ENCODE results near the gene TRPC6.
"Not testable (repeated sequence)": the region's sequence is repeated elsewhere in the genome, so short reads cannot be mapped to it uniquely, and the experiment has no call there.

The TRPC6 gene

DNA sequence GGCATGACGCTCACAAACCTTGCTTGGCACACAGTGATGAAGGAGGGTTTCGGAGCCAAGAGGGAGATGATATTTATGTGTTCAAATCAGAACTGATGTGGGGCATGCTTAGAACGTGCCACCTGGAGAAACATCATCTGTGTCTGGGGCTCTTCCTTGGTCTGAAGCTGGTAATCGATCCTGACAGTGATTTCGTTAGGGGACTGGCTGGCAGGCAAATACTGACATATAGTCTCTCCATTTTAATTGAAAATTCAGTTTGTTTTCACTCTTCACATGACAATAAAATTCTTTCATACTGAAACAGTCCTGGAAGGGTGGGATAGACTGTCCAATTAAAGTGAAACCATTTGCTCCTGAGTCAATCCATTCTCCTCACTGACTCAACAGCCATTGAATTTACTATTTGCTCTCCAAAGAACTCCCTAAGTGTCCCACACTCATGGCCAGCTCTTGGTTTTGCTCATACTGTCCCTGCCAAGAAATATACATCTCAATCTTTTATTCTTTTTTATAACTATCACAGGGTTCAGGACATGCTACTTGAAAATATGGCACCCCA, 134.8 kb downstream of the TRPC6 start:
- no peak for DNase-seq (ENCODE audit: low read depth)

DNA sequence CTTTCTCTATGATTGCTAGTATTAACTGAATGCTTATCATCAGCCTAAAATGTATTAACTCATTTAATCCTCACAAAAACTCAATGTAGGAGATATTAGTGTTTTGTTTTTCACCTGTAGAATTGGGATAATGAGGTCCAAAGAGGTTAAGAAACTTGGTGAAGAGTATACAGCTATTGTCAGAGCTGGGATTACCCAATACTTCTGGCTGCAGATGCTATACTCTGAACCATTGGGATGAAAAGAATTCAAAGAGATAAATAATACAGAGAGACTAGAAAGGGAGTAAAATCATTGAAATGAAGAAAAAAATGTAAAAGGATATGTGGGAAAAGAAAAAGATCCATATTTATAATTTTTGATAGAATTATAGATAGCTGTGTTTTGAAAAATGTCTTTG, 137.1 kb downstream of the TRPC6 start:
- DNase-seq (ENCODE audit: low read depth) = no peak

DNA sequence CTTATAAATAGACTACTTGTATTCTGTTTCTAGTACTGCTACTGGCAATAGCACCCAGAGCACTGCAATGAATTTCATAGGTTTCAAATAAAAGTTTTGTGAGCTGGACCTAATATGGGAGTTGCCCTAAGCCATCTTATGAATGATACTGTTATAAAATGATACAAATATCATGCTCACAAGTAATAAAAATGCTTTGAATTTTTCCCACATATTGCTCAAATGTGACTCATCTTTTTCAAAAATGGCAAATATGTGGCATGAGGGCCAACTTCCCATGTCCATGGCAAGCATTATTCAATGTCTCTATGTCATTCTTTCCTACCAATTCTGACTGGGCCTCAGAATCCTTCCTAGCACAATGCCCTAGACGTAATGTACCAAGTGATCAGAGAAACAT, 137.6 kb downstream of the TRPC6 start:
- DNase-seq (ENCODE audit: low read depth) = peak; percentile 62

DNA sequence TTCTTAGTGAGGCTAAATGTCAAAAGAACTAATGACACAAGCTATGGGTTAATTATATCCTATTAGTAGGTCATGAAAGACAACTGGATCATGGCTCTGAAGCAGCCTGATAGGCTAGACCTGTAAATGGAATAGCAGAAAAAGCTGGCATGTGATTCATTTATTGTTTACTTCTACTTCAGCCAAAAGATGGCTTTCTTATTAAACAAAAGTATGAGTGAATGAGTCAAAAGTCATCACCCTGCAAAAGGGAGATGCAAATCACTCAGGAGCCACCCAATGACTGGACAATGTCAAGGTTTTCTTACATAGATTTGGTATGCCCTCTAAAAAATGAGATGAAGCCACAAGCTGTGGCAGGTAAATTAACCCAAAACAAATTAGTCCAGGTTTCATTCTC, 138.0 kb downstream of the TRPC6 start:
- no peak for DNase-seq (ENCODE audit: low read depth)

DNA sequence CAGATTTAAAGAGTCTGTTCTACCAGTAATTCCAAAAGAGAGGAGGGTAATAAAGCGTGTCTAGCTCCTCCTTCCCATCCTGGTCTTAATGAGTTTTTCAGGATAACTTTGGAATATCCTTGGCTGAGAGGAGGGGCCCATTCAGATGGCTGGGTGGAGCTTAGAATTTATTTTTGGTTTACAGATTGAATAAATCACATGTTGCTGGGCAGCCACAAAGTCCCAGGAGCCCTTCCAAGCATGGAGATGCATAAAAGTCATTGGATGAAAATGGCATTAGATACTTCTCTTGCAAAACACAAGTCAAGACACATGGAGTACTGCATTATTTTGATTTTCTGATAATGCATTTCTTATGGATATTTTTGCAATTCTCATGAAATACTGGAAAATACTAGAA, 139.0 kb downstream of the TRPC6 start:
- no peak for DNase-seq (ENCODE audit: low read depth)

DNA sequence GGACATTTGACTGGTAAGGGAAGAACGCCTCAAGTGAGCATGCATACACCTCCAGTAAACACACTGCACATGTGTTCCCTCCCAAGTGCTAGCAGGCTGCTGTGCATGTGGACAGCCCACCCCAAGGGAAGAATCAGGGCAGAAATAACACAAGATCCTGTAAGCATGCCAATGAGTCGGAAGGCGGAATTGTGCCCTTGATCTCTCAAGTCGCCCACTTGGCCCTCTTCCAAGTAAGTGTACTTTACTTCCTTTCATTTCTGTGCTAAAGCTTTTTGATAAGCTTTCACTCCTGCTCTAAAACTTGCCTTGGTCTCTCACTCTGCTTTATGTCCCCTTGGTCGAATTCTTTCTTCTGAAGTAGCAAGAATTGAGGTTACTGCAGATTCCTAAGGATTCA, 139.6 kb downstream of the TRPC6 start:
- DNase-seq (ENCODE audit: low read depth) = no peak

DNA sequence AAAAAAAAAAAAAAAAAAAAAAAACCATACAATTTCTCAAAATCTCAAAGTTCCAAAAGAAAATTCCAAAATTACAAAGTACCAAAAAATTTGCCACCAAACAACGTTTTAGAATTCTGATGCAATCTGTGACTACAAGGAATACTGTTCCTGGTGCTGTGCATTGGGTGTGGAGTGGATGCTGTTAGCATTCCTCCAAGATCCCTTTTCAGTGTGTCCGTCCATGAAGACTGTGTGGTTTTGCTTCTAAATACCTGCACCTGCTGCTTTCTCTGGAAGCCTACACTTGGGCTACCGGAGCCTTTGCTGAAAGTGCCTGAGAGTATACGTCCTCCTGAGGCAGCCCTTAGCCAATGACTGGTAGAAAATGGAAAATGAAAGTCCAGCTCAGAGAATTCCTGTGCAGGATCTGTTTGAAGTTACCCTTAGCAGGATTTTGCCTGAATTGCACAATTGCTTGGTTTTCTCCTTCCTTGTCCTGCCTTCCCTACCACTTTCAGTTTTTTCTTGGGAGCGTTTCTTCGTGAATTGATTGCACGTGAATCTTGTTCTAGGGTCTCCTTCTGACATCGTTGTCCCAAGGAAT, 140.8 kb downstream of the TRPC6 start:
- no peak for DNase-seq (ENCODE audit: low read depth)

DNA sequence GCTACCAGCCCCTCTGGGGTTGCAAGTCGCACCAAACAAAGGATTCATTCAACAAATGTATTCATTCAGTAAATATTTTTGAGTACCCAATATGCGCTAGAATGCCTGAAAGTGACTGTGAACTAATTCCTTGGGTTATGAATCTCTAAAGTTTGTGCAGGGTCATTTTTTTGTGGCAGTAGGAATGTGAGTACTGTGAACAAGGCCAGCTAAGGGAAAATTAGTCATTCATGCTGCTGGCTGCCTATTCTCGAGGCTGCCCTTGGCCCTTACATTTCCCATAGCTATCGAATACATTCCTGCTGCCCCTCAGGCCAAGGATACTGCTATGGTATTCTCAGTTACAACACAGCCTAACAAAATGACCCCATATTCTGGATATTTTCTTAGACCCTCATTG, 141.6 kb downstream of the TRPC6 start:
- peak; percentile 73 for DNase-seq (ENCODE audit: low read depth)

DNA sequence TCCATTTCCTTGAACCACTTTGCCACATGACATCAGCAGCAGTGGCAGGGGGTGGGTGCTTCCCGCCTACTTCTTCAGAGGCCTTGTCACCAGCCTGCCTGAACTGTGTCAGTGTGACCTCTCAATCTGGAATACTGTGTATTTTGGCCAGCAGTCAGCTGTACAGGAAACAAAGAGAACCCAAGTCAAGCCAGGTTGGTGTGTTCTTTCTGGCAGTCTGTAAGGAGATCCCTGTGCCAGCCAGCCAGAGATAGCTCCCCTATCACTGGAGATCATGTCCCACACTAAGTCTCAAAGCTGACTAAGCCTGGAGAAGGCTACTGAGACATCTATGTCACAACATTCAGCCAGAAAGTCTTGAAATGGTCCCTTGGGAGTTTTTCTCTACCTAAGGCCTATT, 142.1 kb downstream of the TRPC6 start:
- no peak for DNase-seq (ENCODE audit: low read depth)

DNA sequence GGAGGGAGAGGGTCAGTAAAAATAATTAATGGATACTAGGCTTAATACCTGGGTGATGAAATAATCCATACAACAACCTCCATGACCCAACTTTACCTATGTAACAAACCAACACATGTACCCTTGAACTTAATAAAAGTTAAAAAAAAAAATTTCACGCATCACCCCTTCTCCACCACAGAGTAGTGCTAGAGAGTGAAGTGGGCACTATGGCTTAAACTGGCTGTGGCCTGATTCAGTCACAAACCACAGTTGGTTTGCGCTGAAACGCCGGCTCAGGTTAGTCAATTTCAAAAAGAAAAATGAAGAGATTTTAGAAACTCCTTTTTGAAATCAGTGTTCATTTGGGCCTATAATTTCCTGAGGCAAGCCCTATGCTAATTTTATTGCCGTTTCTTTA, 144.3 kb downstream of the TRPC6 start:
- no peak for DNase-seq (ENCODE audit: low read depth)

DNA sequence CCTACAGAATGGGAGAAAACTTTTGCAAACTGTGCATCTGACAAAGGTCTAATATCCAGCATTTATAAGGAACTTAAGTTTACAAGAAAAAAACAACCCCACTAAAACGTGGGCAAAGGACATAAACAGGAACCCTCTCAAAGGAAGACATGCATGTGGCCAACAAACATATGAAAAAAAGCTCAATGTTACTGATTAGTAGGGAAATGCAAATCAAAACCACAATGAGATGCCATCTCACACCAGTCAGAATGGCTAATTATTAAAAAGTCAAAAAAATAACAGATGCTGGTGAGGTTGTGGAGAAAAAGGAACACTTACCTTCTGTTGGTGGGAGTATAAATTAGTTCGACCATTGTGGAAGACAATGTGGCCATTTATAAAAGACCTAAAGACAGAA, 145.1 kb downstream of the TRPC6 start:
- not testable (repeated sequence) for DNase-seq (ENCODE audit: low read depth)

DNA sequence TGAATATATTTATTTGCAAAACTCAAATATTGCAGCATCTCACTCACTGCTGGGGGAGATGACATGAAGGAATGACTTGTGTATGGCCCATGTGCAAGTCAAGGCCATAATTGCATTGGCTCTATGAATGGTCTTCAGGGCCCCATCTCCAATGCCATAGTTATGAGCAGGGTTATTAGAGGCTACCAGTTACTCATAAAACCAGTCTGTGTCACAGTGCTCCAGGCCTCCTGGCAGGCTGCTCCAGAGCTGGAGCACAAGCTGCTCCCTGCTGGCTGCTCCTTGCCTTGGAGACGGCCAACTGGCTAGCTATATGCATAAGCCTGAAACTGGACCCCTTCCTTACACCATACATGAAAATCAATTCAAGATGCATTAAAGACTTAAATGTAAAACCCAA, 145.7 kb downstream of the TRPC6 start:
- no peak for DNase-seq (ENCODE audit: low read depth)

DNA sequence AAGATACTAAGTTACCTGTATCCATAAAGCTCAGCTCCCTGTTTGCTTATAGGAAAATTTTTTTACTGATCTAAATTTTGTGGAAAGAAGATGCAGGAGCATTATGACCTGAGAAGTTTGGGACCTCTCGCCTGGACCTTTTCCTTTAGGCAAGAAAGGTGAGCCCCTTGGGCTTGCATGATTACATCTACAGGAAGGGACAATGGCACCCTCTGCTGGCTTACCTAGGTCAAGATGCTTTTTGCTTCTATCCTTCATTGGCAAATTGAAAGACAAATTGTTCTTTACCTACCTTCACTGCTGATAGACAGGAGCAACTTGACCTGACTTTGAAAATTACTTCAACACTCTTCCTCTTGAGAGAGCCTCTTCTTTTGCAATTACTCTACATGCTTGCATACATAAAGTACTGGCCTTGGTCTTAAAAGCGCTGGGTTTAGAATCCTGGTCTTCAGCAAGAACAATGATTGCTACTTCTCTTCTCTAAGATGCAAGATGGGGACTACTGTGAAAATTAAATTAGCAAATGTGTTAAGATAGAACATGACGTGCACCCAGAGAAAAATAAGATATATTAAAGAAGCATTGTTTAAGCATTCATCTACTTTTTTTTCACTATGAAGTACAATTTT, 147.2 kb downstream of the TRPC6 start:
- no peak for DNase-seq (ENCODE audit: low read depth)

DNA sequence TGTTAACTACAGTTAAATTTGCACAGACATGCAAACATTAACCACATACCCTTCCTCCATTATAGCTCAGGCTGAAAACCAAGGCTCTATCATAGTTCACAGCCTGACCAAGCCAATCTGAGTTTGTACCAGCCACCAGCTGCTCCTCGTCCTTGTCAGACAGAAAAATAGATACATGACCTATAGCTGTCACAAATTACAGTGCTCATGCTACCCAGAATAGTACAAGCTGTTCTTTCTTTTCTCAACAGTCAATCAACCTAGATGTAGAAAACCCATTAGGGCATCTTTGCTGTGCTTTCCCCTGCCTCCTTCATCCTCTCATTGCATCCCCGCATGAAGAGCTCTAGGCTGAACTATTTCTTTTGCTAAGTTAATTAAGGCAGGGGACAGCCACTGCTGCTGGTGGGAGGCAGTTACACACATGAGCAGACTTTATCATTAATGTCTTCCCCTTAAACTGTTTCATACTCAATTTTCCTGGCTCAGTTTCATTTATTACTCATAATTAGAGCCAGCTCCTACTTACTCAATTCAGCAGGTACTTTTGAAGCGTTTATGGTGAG, 148.3 kb downstream of the TRPC6 start:
- DNase-seq (ENCODE audit: low read depth) = no peak

DNA sequence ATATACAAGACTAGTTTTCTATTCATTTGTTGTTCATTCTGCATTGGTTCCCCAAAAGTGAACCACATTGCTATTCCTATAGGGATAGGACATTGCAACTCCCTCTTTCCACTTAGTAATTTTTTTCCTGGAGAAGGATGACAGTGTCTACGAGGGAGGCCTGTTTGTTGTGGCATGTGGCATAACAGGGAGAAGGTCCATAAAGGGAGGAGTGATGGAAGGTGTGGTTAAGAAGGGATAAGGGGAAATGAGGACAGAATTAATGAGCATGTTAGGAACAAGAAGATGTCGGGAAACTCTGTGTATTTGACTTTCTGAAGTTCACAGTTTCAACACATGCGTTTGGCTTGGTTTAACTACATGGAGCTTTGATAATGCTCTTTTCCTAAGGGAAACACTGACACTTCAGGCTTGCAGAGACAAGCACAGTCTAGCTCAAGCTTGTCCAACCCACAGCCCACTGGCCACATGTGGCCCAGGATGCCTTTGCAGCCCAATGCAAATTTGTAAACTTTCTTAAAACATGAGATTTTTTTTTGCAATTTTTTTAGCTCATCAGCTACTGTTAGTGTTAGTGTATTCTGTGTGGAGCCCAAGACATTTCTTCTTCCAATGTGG, 149.7 kb downstream of the TRPC6 start:
- no peak for DNase-seq (ENCODE audit: low read depth)

DNA sequence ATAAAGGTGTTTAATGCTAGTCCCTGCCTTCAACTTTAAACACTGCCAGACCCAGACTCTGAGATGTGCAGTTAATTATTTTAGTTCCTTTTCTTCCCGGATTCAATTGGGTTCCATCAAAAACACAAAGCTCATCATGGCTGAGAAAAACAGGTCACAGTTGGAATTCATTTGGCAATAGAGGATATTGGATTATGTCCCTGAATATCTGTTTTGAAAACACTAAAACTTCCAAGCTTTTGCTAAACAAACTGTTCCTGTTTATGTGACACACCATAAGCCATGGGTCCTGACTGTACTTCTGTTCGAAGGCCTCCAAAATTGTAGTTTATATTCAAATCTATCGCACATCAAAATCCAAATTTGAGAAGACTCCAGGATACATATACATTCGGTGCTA, 150.7 kb downstream of the TRPC6 start:
- no peak for DNase-seq (ENCODE audit: low read depth)

DNA sequence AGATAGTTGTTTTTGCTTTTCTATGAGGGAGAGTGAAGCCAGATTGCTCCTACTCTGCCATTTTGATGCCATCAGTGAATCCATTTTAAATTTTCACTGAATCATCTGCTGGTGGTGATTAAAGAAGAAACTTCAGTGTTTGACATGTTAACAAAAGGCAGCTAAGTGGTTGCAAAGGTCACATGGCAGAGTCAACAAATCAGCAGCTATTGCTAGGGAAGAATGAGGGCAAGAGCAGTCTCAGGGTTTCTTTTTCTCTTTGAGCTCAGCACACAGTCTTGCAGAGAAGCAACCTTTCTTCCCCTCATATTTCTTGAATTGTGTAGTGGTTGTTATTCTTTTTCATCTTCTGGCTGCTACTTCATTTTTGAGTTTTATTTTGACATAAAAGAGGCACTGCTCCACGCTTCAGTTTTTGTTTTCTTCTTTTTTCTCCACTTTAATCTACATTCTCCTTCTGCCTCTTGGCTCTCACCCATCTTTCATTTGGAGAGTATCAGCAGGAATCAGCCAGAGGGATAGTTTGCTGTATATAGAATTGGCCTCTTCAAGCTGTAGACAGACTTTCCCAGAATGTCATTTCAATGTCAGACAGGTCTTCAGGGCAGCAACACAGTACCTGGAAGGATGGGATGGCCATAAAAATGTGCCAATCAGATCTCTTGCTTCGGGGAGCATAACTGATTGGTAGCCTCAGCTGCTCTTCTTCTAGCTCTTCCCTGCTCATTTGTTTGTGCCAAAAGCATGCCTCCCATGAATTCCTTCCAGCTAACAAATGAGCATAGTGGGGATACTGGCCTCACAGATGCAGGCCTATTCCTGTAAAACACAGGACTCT, 153.9 kb downstream of the TRPC6 start:
- no peak for DNase-seq (ENCODE audit: low read depth)

DNA sequence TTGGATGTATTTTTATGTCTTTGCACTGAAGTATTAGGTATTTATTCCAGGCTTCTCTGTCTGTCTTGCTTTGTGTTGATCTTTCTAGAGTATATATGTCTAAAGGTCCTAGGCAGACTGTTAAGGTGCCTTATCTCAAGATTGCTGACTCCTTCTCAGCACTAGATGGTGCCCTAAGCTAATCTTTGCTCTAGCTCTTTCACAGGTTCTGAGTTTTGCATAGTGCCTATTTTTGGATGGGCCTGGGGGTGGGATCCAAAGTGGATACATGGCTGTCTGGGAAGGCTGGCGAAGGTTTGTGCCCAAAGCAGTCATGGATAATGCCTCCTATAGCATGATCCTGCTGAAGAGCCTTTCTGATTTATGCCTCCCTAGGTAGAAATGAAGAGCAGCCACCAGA, 154.9 kb downstream of the TRPC6 start:
- no peak for DNase-seq (ENCODE audit: low read depth)

DNA sequence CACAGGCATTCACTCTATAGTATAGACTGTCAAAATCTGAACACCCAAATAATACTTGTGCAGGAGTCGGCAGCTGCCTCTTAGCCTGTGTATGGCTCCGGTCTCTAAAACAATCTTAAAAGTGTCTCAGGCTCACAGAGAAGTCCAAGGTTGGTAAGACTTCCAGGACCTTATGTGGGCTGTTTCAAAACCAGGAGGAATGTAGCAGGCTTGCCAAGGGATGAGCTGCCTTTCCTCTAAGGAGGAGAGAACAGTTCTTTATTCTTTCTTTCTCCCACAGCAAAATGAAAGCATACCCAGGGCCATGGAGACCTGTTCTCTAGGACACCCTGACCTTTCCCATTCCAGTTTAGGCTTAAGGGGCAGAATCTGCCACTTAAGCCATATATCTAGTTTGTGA, 176.5 kb downstream of the TRPC6 start:
- no peak for DNase-seq (ENCODE audit: low read depth)
